GM12891 (cell line): Measurements from ENCODE around the gene WDR1.

Experiments used
- PAX5 ChIP-seq: IDR thresholded peaks from 2 replicates; pipeline ENCODE4 v1.6.1; 2011; ENCODE audit warnings: low read length, moderate library complexity, mild to moderate bottlenecking; ENCODE audit not compliant: insufficient read depth, severe bottlenecking
- POLR2A ChIP-seq: IDR thresholded peaks from 2 replicates; pipeline ENCODE4 v1.6.1; 2011; ENCODE audit warnings: low read depth, low read length, control low read depth
- POLR2AphosphoS5 ChIP-seq: IDR thresholded peaks from 2 replicates; pipeline ENCODE4 v1.6.1; 2011; ENCODE audit warnings: low read depth, low read length, control low read depth
- SPI1 ChIP-seq: IDR thresholded peaks from 2 replicates; pipeline ENCODE4 v1.6.1; 2011; ENCODE audit warnings: low read depth, low read length, control low read depth
- TAF1 ChIP-seq: IDR thresholded peaks from 2 replicates; pipeline ENCODE4 v1.6.1; 2011; ENCODE audit warnings: low read depth, low read length, control low read depth

DNA sequence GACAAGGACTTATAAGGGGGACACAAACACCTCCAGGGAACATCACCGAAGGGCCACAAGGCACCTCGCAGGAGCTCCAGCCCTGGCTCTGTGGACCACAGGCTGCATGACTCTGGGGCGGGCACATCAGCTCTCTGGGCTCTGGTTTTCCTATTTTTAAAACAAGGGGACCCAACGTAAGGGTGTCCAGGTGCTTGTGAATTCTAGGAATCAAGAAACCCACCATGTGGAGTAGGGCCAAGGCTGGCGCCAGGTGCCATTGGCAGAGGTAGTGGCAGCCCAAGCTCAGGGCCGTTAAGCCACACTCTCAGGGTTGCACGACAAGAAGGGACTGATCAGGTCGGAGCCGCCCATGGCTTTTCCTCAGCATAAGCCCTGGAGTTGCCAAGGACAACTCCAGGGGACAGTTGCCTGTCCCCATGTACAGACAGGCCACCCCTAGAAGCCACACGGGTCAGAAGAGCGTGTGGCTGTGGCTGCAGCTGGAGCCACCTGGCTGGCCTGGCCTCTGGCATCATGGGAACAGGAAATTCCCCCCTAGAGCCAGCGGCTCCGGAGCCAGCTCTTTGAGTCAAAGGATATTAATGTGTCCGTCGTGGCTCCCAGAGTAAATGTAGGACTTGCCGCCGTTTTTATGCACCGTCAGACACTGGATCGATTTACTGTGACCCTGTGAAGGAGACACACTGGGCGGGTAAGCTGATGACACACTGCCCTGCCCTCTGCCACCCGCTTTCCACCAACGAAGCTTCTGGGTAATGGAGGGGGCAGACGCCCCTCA is 32.5 kb downstream of the WDR1 start:
- no peak for TF ChIP-seq SPI1
- peak; percentile 19; the same call in 1 of the 2 replicates for TF ChIP-seq POLR2A
- TF ChIP-seq TAF1: no peak
- TF ChIP-seq POLR2AphosphoS5: peak; percentile 23
- no peak for TF ChIP-seq PAX5
